Mucosa of gallbladder (tissue), 1 donor: ENCODE data around the gene HAT1. TPM values are rescaled to one million over a fixed set of nuclear protein-coding genes. Genes with fewer than 3 reads are reported as not detected.

Source experiments
- DNase-seq: peaks from one replicate; pipeline ENCODE4 v3.0.0-alpha.2; 2020; ENCODE audit warnings: low spot score
- total RNA-seq: library from RNA; stranded (reverse); gene quantifications from one replicate; pipeline ENCODE4 v1.2.1, GENCODE V29; 2021
- donor health status: DM: no; HTN: no; CAD: no.

HAT1 gene
- total RNA-seq, 1 donor from 2014 or later, result 24.3 TPM

GRCh38 chr2:171919453-171919852 lies 2.8 kb upstream of the HAT1 start:
- no peak for DNase-seq

DNA sequence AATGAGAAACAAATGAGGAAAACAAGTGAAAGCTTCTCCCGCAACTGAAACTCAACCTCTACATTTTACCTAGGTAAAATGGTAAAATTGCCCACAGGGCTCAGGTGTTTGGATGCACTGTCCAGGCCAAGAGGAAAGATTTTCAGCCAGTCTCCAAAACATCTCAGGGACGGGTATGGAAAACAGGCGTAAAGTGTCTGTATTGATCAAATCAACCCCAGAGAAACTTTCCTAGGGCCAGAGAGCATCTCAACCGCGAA lies 361 bp upstream of the HAT1 start:
- no peak for DNase-seq

DNA sequence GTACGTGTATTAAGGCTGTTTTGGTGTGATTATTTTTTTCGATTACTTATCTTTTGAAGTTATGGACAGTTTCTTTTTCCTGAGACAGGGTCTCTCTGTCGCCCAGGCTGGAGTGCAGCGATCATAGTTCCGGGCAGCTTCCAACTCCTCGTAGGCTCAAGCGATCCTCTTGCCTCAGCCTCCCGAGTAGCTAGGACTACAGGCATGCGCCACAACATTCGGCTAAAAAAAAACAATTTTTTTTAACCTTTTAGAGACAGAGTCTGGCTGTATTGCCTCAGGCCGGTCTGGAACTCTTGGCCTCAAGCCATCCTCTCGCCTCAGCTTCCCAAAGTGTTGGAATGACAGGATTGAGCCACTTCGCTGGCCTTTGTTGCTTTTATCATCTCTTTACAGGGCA lies 945 bp downstream of the HAT1 start:
- no peak for DNase-seq

DNA sequence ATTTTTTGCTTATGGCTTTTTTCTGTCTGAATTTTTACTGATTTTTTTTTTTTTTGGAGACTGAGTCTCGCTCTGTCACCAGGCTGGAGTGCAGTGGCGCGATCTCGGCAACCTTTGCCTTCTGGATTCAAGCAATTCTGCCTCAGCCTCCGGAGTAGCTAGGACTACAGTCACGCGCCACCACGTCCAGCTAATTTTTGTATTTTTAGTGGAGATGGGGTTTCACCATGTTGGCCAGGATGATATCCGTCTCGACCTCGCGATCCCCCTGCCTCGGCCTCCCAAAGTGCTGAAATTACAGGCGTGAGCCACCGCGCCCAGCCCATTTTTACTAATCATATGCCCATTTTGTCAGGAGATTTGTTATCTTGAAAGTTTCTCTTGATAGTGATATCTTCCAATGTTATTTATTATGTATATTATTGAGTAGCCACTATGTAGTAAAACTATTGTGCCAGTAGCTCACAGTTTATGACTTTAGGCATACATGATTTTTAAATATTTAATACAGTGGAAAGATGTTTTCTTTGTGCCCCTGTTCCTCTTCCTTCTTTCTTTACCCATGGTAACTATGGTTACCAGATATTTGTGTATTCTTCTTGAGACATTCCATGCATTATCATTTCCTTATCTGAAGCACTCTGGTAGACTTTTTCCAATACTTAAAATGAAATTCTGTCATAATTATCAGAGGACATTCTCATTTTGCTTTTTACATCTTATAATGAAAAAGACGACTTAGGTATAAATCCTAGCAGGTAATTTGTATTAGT lies 2.1 kb downstream of the HAT1 start:
- no peak for DNase-seq

DNA sequence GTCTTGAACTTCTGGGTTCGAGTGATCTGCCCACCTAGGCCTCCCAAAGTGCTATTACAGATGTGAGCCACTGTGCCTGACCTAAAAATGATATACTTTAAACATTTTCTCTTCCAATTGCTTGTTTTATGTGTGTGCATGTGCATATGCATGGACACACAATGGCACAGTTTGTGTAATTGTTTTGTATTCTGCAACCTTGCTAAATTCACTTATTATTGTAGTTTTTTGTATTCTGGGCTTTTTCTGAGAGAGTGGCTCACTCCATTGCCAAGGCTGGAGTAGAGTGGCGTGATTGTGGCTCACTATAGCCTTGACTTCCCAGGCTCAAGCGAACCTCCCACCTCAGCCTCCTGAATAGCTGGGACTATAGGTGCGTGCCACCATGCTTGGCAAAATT lies 8.1 kb downstream of the HAT1 start:
- DNase-seq, result no peak

GRCh38 chr2:171939058-171939742 lies 16.9 kb downstream of the HAT1 start:
- DNase-seq, result no peak

- DNase-seq, result no peak
These were observed 17.4 kb downstream of the HAT1 start for GRCh38 chr2:171939743-171940071.

- DNase-seq, result no peak
These were observed 19.0 kb downstream of the HAT1 start for GRCh38 chr2:171941316-171941699.

DNA sequence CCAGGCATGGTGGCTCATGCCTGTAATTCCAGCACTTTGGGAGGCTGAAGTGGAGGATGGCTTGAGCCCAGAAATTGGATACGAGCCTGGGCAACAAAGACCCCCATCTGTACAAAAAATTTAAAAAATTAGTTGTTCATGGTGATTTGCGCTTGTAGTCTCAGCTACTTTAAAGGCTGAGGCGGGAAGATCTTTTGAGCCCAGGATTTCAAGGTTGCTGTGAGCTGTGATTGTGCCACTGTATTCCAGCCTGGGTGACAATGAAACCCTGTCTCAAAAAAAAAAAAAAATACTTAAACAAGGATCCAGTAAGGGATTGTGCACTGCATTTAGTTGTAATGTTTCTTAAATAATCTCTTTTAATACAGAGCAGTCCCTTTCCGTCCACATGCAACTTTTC lies 21.6 kb downstream of the HAT1 start:
- DNase-seq, result no peak

DNA sequence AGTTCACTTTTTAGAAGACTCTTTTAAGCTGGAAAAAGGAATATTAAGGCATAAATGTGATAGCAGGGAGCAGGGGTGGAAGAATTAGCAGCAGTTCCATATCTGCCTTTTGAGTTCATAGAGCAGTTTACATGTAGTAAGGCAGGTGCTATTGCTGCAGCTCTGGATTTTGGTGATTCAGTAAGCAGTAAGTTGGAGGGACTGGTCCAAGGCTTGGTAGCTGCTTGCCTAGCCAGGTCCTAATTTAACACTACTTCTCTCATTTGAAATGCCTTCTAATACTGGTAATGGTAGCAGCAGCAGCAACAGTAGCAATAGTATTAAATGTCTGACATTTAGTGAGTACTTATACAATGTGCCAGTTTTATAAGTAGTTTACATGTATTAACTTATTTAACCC lies 30.0 kb downstream of the HAT1 start:
- no peak for DNase-seq

DNA sequence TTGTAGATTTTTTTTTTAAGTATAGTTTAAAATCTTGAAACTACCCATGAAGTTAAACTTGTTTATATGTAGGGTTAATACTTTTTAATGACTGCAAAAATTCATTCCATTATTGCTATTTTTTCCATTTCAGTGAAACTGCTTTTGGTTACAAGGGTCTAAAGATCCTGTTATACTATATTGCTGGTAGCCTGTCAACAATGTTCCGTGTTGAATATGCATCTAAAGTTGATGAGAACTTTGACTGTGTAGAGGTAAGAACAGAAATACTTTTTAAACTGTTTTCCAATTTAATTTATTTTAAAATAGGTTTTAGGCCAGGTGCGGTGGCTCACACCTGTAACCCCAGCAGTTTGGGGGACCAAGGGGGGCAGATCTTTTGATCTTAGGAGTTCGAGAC lies 30.5 kb downstream of the HAT1 start:
- DNase-seq, result no peak

DNA sequence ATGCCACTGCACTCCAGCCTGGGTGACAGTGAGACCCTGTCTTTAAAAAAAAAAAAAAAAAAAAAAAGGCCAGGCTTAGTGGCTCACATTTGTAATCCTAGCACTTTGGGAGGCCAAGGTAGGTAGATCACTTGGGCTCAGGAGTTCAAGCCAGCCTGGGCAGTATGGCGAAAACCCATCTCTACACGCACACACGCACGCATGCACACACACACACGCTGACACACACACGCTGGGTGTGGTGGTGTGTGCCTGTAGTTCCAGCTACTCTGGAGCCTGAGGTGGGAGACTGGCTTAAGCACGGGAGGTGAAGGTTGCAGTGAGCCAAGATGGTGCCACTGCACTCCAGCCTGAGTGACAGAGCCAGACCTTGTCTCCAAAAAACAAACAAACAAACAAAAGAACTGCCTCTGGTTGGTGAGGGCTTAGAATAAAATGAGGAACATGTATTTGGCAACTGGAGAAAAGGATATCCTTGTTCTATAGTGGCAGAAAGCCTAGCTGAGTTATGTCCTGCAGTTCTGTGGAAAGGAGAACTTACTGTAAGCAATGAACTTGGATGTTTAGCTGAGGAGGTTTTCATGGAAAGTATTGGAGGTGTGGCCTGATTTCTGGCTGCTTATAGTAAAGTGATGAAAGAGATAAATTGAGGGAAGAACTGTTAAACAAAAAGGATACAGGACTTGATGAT lies 34.0 kb downstream of the HAT1 start:
- no peak for DNase-seq

- DNase-seq, result no peak
These were observed 34.8 kb downstream of the HAT1 start for GRCh38 chr2:171957061-171957460.

GRCh38 chr2:171958475-171958874 lies 36.2 kb downstream of the HAT1 start:
- DNase-seq, result no peak

DNA sequence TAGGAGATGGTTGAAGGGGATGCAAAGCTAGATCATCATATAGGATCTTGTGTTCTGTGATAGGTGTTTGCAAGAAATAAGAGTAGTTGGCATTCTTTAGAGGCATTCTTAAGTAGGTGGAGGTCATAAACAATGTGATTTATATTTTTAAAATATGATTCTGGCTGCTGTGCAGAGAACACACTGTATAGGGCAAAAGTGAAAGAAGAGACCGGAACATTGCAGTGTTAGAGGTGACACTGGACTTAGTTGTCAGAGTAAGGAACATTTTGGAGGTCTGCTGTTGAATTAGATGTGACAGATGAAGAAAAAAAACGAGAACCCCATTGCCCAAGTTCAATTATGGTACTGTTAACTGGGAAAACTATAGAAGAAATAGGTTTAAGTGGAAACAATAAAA lies 37.7 kb downstream of the HAT1 start:
- no peak for DNase-seq

GRCh38 chr2:171960570-171960969 lies 38.3 kb downstream of the HAT1 start:
- DNase-seq, result no peak

DNA sequence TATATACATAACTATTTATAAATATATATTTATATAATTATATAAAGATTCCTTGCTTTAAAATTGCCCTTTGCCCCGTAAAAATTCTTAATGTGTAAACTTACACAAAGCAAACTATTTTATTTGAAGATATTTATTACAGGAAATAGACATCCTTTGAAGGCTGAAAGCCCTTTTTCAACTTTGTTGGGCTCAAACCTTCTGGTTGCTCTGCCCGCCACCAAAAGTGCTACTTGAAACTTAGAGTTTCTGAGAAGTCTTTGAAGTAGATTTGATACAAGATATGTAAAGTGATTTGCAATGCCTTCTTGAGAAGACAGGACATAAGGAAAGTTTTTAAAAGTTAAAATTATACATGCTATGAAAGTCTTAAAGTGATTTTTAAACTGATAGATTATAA lies 40.9 kb downstream of the HAT1 start:
- DNase-seq, result no peak

- DNase-seq, result no peak
These were observed 42.0 kb downstream of the HAT1 start for GRCh38 chr2:171964308-171964707.

- no peak for DNase-seq
These were observed 43.0 kb downstream of the HAT1 start for GRCh38 chr2:171965238-171965637.

DNA sequence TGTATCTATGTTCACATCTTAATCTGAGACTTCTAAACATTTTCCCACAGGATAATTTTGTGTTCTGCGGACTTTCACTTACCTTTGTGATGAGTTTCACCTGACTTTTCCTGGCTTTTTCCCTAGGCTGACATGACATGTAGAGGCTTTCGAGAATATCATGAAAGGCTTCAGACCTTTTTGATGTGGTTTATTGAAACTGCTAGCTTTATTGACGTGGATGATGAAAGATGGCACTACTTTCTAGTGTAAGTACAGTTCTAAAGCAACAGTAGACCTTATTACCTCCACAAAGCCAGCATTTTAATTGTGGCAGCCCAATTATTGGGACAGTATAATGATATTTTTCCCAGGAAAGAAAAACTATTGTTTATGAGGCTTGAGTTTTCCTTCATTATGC lies 43.4 kb downstream of the HAT1 start:
- DNase-seq, result no peak

DNA sequence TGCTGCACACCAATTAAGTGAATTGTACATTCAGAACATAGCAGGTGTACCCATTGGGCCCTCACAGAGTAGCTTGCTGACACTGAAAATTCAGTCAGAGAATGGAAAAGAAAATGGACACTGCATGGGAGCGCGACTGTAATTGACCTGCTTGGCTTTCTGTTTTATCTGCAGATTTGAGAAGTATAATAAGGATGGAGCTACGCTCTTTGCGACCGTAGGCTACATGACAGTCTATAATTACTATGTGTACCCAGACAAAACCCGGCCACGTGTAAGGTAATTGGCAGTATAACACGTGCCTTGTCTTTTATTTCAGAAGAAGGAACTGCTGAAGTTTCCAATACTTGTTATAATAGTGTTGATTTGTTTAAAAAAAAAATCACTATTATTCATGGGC lies 44.0 kb downstream of the HAT1 start:
- no peak for DNase-seq

- DNase-seq, result no peak
These were observed 44.4 kb downstream of the HAT1 start for GRCh38 chr2:171966688-171967087.

GRCh38 chr2:171968509-171968908 lies 46.2 kb downstream of the HAT1 start:
- no peak for DNase-seq
